ENCODE results near the gene TMPRSS7. TPM values are rescaled to one million over a fixed set of nuclear protein-coding genes. Genes with fewer than 3 reads are reported as not detected.

TMPRSS7 gene
- total and polyA plus RNA-seq, 7 donors = not detected

DNA sequence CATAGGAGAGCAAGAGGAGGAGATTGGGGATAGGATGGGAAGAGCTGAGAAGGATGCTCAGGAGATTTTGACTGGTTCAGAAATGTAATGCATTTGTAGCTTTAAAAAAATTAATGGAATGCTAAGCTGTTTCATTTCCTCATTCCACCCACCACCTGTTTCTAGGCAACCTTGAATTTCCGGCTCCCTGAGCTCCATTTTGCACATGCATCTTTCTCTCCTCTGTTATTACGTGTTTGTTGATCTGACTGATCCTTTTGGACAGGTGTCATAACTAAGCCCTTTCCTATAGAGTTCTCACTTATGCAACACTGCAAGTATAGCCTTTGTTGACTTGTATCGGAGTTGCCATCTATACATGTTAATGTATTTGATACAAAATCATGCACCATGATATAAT, 4.3 kb downstream of the TMPRSS7 start:
- no peak overlapping the region for H3K4me3 ChIP-seq
- WGBS, 3 donors = 49 to 61% (median 58%) methylated on average over 3 of the region's 3 CpGs
- H3K27me3 ChIP-seq (ENCODE audit: insufficient read depth in 3 of 3, low read length in 2 of 3) = no peaks in the 10 kb centered on the region
- intact Hi-C loops (cut with DNase I) = no loop called here
- TF ChIP-seq, protein P1, sequence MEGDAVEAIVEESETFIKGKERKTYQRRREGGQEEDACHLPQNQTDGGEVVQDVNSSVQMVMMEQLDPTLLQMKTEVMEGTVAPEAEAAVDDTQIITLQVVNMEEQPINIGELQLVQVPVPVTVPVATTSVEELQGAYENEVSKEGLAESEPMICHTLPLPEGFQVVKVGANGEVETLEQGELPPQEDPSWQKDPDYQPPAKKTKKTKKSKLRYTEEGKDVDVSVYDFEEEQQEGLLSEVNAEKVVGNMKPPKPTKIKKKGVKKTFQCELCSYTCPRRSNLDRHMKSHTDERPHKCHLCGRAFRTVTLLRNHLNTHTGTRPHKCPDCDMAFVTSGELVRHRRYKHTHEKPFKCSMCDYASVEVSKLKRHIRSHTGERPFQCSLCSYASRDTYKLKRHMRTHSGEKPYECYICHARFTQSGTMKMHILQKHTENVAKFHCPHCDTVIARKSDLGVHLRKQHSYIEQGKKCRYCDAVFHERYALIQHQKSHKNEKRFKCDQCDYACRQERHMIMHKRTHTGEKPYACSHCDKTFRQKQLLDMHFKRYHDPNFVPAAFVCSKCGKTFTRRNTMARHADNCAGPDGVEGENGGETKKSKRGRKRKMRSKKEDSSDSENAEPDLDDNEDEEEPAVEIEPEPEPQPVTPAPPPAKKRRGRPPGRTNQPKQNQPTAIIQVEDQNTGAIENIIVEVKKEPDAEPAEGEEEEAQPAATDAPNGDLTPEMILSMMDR (IDR thresholded peaks at IDR 0.05) = no peak
- no peak overlapping the region for H3K27ac ChIP-seq
- no peak for DNase-seq
- H3K9me3 ChIP-seq = no peaks in the 10 kb centered on the region
- no peak for ATAC-seq
- peaks cover 2% of the 10 kb centered on the region for H3K4me1 ChIP-seq
- H3K36me3 ChIP-seq (ENCODE audit: insufficient read depth in 1 of 2, low read depth in 1 of 2) = no peaks in the 10 kb centered on the region

DNA sequence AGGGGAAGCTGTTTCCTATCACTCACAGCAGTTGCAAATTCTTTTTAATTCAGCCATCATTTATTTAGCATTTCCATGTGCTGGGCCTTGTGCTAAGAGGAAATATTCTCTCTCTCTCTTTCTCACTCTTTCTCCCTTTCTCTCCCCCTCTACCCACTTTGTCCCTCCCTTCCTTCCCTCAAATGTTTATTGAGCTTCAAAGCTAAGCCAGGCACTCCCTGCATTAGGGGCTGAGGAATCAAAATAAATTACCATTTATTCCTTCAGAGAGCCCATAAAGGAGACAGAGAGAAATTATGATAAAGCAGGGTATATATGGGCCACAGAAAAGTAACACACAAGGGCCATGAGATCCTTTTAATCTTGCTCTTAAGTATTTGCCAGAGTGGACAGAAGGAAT, 6.8 kb downstream of the TMPRSS7 start:
- TF ChIP-seq, protein P1 (IDR thresholded peaks at IDR 0.05) = no peak
- no peak for ATAC-seq
- Histone ChIP-seq H3K36me3 (ENCODE audit: insufficient read depth in 1 of 2, low read depth in 1 of 2) (no peaks in the 10 kb centered on the region), H3K4me3 (no peak overlapping the region), H3K27ac (no peak overlapping the region), H3K9me3 (no peaks in the 10 kb centered on the region), H3K4me1 (peaks cover 2% of the 10 kb centered on the region), H3K27me3 (ENCODE audit: insufficient read depth in 3 of 3, low read length in 2 of 3) (no peaks in the 10 kb centered on the region)
- no peak for DNase-seq
- intact Hi-C loops (cut with DNase I) = no loop called here

DNA sequence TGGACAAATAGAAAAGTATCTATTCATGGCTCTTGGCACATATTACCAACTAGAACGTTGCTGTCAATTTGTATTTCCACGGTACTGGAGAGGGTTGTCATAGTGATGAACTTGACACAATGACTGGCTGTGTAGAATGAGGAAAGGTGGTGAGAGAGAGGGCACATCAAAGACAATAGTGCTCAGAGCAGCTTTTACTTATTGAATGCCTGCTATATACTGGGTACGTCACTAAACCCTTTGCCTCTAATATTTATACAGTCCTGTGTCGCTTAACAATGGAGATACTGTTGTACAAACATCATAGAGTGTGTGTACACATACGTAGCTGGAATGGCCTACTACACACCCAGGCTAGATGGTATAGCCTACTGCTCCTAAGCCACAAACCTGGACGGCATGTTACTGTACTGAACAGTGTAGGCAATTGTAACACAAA, 8.3 kb downstream of the TMPRSS7 start:
- DNase-seq (no peak), ATAC-seq (no peak)
- WGBS, 3 donors = 68 to 69% (median 68%) methylated on average over 6 of the region's 6 CpGs
- Histone ChIP-seq H3K27me3 (ENCODE audit: insufficient read depth in 3 of 3, low read length in 2 of 3) (no peaks in the 10 kb centered on the region), H3K36me3 (ENCODE audit: insufficient read depth in 1 of 2, low read depth in 1 of 2) (no peaks in the 10 kb centered on the region), H3K4me3 (no peak overlapping the region), H3K9me3 (no peaks in the 10 kb centered on the region), H3K4me1 (peaks cover 2% of the 10 kb centered on the region), H3K27ac (no peak overlapping the region)
- TF ChIP-seq, protein P1 (IDR thresholded peaks at IDR 0.05) = no peak
- intact Hi-C loops (cut with DNase I) = no loop called here

DNA sequence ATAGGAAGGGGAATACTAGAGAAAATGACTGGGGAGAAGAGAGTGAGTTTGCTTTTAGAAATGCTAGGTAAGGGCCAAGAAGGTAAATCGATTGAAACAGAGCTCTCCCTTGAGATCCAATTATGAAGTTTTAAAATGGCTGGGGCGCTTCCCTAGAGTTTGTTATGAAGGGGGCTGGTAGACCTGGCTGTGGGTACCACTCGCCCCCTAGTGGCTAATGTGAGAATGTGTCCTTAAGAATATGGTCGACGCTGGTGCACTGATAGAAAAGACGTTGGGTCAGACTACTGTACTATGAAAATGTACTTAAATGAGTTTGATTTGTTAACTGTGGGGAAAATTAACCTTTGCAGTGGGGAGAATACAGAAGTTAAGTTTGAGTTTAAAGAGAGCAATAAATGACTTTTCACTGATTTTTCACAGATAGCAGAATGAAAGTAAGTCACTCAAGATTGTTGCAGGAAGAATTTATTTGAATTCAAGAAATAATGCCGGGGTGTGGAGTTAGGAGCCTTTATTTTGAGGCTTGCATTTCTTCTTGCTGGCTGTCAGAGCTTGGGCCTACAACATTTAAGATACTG, 9.2 kb downstream of the TMPRSS7 start:
- Histone ChIP-seq H3K9me3 (no peaks in the 10 kb centered on the region), H3K4me1 (peaks cover 2% of the 10 kb centered on the region), H3K27ac (no peak overlapping the region), H3K36me3 (ENCODE audit: insufficient read depth in 1 of 2, low read depth in 1 of 2) (no peaks in the 10 kb centered on the region), H3K4me3 (no peak overlapping the region), H3K27me3 (ENCODE audit: insufficient read depth in 3 of 3, low read length in 2 of 3) (no peaks in the 10 kb centered on the region)
- intact Hi-C loops (cut with DNase I) = no loop called here
- TF ChIP-seq, protein P1 (IDR thresholded peaks at IDR 0.05) = peak; percentile 79
- ATAC-seq (peak in 3 of 4 donors; percentile 57 to 81 (median 72)), DNase-seq (no peak)
- 7 to 9% (median 8%) methylated on average over 7 of the region's 7 CpGs for WGBS, 3 donors

DNA sequence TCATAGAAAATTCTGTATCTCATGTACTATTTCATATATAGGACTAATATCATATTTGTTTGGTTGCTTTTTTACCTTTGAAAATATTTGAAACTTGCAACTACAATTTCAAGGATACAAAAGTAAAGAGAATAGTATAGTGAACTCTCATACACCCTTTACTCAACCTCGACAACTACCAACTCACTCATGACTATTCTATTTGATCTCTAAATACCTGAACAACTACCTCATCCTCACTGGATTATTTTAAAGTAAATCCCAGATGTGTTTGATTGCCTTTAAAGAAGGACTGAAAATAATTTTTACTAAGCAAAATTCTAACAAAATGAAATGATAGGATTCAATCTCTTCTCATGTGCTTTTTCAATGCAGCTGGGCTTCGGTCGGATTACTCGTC, 12.1 kb downstream of the TMPRSS7 start:
- intact Hi-C loops (cut with DNase I) = no loop called here
- Histone ChIP-seq H3K36me3 (ENCODE audit: insufficient read depth in 1 of 2, low read depth in 1 of 2) (no peaks in the 10 kb centered on the region), H3K4me3 (no peak overlapping the region), H3K27me3 (ENCODE audit: insufficient read depth in 3 of 3, low read length in 2 of 3) (peaks cover 0 to 5% (median 0%) of the 10 kb centered on the region in 3 donors), H3K4me1 (peaks cover 2% of the 10 kb centered on the region), H3K27ac (no peak overlapping the region), H3K9me3 (no peaks in the 10 kb centered on the region)
- no peak for DNase-seq
- no peak for ATAC-seq
- WGBS, 3 donors = 68 to 78% (median 72%) methylated on average over 4 of the region's 4 CpGs
- TF ChIP-seq, protein P1 (IDR thresholded peaks at IDR 0.05) = no peak

Measured in psoas muscle (tissue), 8 donors.